H1 (cell line): Measurements from ENCODE around the gene TBX6. TPM values are rescaled to one million over a fixed set of nuclear protein-coding genes. Genes with fewer than 3 reads are reported as not detected.

Experiments
- CTCF ChIA-PET: fragments of 300-600 bp; sonication (Branson Sonifier 250); formaldehyde crosslinking; loops from one replicate; lab custom pipeline; 2021; ENCODE audit not compliant: partially characterized antibody; lab: Charles Lee
- POLR2A ChIA-PET: fragments of 300-600 bp; sonication (Branson Sonifier 250); formaldehyde crosslinking; loops from one replicate; lab custom pipeline; 2021; ENCODE audit warnings: inconsistent platforms; ENCODE audit not compliant: partially characterized antibody; lab: Charles Lee
- DNase-seq, 2 experiments: peaks; one replicate each; pipeline versions ENCODE4 v3.0.0 to v3.0.0-alpha.2; 2010 to 2022; ENCODE audit warnings: low spot score in 2 of 2, low read depth in 1 of 2, mixed read lengths in 1 of 2
- FAIRE-seq: peaks from 2 replicates; lab custom pipeline; 2011; peaks lifted over from hg19 to GRCh38; lab: Jason Lieb, UNC
- H2AFZ ChIP-seq: 2 replicates; pipeline ENCODE4 v1.8.1; 2012; ENCODE audit warnings: low read length, inconsistent platforms
- H2AK5ac ChIP-seq: 2 replicates; pipeline ENCODE4 v1.6.1; 2013; ENCODE audit warnings: low read depth, low read length
- H2BK120ac ChIP-seq: replicated peaks from 2 replicates; pipeline ENCODE3; 2013; ENCODE audit warnings: low read depth, low read length, inconsistent platforms
- H2BK12ac ChIP-seq: 2 replicates; pipeline ENCODE4 v1.6.1; 2013; ENCODE audit warnings: low read depth, low read length
- H2BK15ac ChIP-seq: 2 replicates; pipeline ENCODE4 v1.6.1; 2013; ENCODE audit warnings: low read length
- H2BK20ac ChIP-seq: 2 replicates; pipeline ENCODE4 v1.6.1; 2013; ENCODE audit warnings: low read length
- H2BK5ac ChIP-seq: 2 replicates; pipeline ENCODE4 v1.6.1; 2013; ENCODE audit warnings: low read depth, low read length
- H3K14ac ChIP-seq: 2 replicates; pipeline ENCODE4 v1.6.1; 2013; ENCODE audit warnings: inconsistent platforms; ENCODE audit not compliant: insufficient read length
- H3K18ac ChIP-seq: 2 replicates; pipeline ENCODE4 v1.6.1; 2013; ENCODE audit warnings: low read length; ENCODE audit errors: extremely low read depth
- H3K23ac ChIP-seq: 2 replicates; pipeline ENCODE4 v1.6.1; 2013; ENCODE audit warnings: inconsistent platforms; ENCODE audit not compliant: insufficient read length
- H3K23me2 ChIP-seq: 2 replicates; pipeline ENCODE4 v1.6.1; 2013; ENCODE audit warnings: low read depth, low read length
- H3K27ac ChIP-seq: 2 replicates; pipeline ENCODE4 v1.6.1; 2011; ENCODE audit warnings: low read depth, low read length, inconsistent platforms
- H3K27me3 ChIP-seq, 4 experiments: replicated peaks in 1 of 4; 1 replicate in 1 of 4; 2 replicates in 3 of 4; pipeline versions ENCODE4 v1.6.1 to v1.8.1; 2011 to 2013; ENCODE audit warnings: low read length in 3 of 4, mild to moderate bottlenecking in 3 of 4, inconsistent platforms in 2 of 4, mixed read lengths in 2 of 4, moderate library complexity in 1 of 4; ENCODE audit not compliant: control insufficient read depth in 3 of 4, insufficient read depth in 3 of 4; ENCODE audit errors: extremely low read depth in 1 of 4
- H3K36me3 ChIP-seq, 4 experiments: 2 replicates each; pipeline versions ENCODE4 v1.6.1 to v1.8.1; 2011 to 2013; ENCODE audit warnings: mild to moderate bottlenecking in 4 of 4, low read length in 3 of 4, moderate library complexity in 2 of 4, control low read depth in 1 of 4, inconsistent platforms in 1 of 4; ENCODE audit not compliant: insufficient read depth in 4 of 4, control insufficient read depth in 2 of 4
- H3K4ac ChIP-seq: replicated peaks from 2 replicates; pipeline ENCODE3; 2013; ENCODE audit warnings: low read length, low read depth, mixed read lengths, inconsistent platforms; ENCODE audit not compliant: insufficient read length
- H3K4me1 ChIP-seq, 4 experiments: replicated peaks in 1 of 4; 1 replicate in 1 of 4; 2 replicates in 3 of 4; pipeline versions ENCODE4 v1.6.1 to v1.8.1; 2011 to 2013; ENCODE audit warnings: low read length in 3 of 4, inconsistent platforms in 2 of 4, mixed read lengths in 1 of 4; ENCODE audit not compliant: insufficient read depth in 4 of 4, control insufficient read depth in 3 of 4
- H3K4me2 ChIP-seq, 2 experiments: 2 replicates each; pipeline versions ENCODE4 v1.6.1 to v1.8.1; 2011 to 2013; ENCODE audit warnings: low read depth in 2 of 2, low read length in 2 of 2, control low read depth in 1 of 2, inconsistent platforms in 1 of 2, mild to moderate bottlenecking in 1 of 2; ENCODE audit not compliant: insufficient read depth in 1 of 2
- H3K4me3 ChIP-seq, 4 experiments: fragments of 200-600, 300-600 bp in 1 of 4; sonication (generic), shearing (Covaris generic), sonication (Bioruptor Twin) in 1 of 4; 2 replicates each; pipeline versions ENCODE4 v1.5.1 to v1.8.1; 2011 to 2016; ENCODE audit warnings: low read length in 4 of 4, low read depth in 3 of 4, control low read depth in 2 of 4, inconsistent platforms in 2 of 4, mild to moderate bottlenecking in 2 of 4, mixed read lengths in 1 of 4, moderate library complexity in 1 of 4; ENCODE audit not compliant: insufficient read depth in 2 of 4; ENCODE audit errors: extremely low read depth in 1 of 4
- H3K56ac ChIP-seq: replicated peaks from 2 replicates; pipeline ENCODE3; 2013; ENCODE audit warnings: low read depth, mild to moderate bottlenecking, mixed read lengths, low read length, inconsistent platforms; ENCODE audit not compliant: insufficient read length
- H3K79me1 ChIP-seq: 2 replicates; pipeline ENCODE4 v1.6.1; 2013; ENCODE audit warnings: low read depth, low read length, control low read depth
- H3K79me2 ChIP-seq, 2 experiments: 2 replicates each; pipeline versions ENCODE4 v1.6.1 to v1.8.1; 2012 to 2013; ENCODE audit warnings: low read length in 2 of 2, mild to moderate bottlenecking in 2 of 2, inconsistent platforms in 1 of 2; ENCODE audit not compliant: insufficient read depth in 2 of 2, control insufficient read depth in 1 of 2
- H3K9ac ChIP-seq, 4 experiments: replicated peaks in 1 of 4; 1 replicate in 1 of 4; 2 replicates in 3 of 4; pipeline versions ENCODE4 v1.6.1 to v1.8.1; 2011 to 2013; ENCODE audit warnings: low read depth in 3 of 4, low read length in 3 of 4, control low read depth in 2 of 4, mild to moderate bottlenecking in 2 of 4, moderate library complexity in 2 of 4, inconsistent platforms in 1 of 4; ENCODE audit errors: extremely low read depth in 1 of 4
- H3K9me3 ChIP-seq, 2 experiments: 2 replicates each; pipeline versions ENCODE4 v1.6.1 to v1.8.1; 2012 to 2013; ENCODE audit warnings: mild to moderate bottlenecking in 2 of 2, moderate library complexity in 2 of 2, control low read depth in 1 of 2, inconsistent platforms in 1 of 2, low read depth in 1 of 2, low read length in 1 of 2, mixed read lengths in 1 of 2; ENCODE audit not compliant: insufficient read depth in 2 of 2
- H4K20me1 ChIP-seq, 2 experiments: replicated peaks in 1 of 2; 2 replicates each; pipeline versions ENCODE3 to v1.8.1; 2011 to 2013; ENCODE audit warnings: inconsistent platforms in 2 of 2, low read length in 2 of 2, mild to moderate bottlenecking in 1 of 2; ENCODE audit not compliant: insufficient read depth in 2 of 2, control insufficient read depth in 1 of 2
- H4K5ac ChIP-seq: 2 replicates; pipeline ENCODE4 v1.6.1; 2013; ENCODE audit warnings: low read length, low read depth, mixed read lengths, inconsistent platforms; ENCODE audit not compliant: insufficient read length
- H4K8ac ChIP-seq: 2 replicates; pipeline ENCODE4 v1.8.0; 2013; ENCODE audit warnings: mild to moderate bottlenecking, moderate library complexity, low read length, inconsistent platforms; ENCODE audit not compliant: insufficient read depth; ENCODE audit errors: extremely low read depth
- H4K91ac ChIP-seq: replicated peaks from 2 replicates; pipeline ENCODE3; 2013; ENCODE audit warnings: low read length, mixed read lengths, inconsistent platforms; ENCODE audit not compliant: insufficient read length
- ASH2L ChIP-seq: fragments of 200-600, 300-600 bp; sonication (generic); IDR thresholded peaks from one replicate; pipeline ENCODE4 v1.7.1; 2017; ENCODE audit warnings: low read length
- BRCA1 ChIP-seq: IDR thresholded peaks from 2 replicates; pipeline ENCODE4 v1.6.1; 2012; ENCODE audit warnings: low read depth, low read length, improper control_type of control experiment
- GTF2F1 ChIP-seq: IDR thresholded peaks from 2 replicates; pipeline ENCODE4 v1.6.1; 2012; ENCODE audit warnings: low read depth, low read length, improper control_type of control experiment, borderline replicate concordance
- JUN ChIP-seq: IDR thresholded peaks from 2 replicates; pipeline ENCODE4 v1.6.1; 2011; ENCODE audit warnings: low read depth, mild to moderate bottlenecking, improper control_type of control experiment, low read length
- KDM1A ChIP-seq: fragments of 200-600, 300-600 bp; sonication (generic); IDR thresholded peaks from 2 replicates; pipeline ENCODE4 v1.7.1; 2016; ENCODE audit warnings: mild to moderate bottlenecking, low read length, borderline replicate concordance
- RAD21 ChIP-seq, 2 experiments: IDR thresholded peaks in 1 of 2; conservative IDR thresholded peaks in 1 of 2; 2 replicates each; pipeline ENCODE4 v1.6.1; 2011; ENCODE audit warnings: low read depth in 2 of 2, low read length in 2 of 2, improper control_type of control experiment in 1 of 2, inconsistent platforms in 1 of 2, mild to moderate bottlenecking in 1 of 2, moderate library complexity in 1 of 2
- RBBP5 ChIP-seq: IDR thresholded peaks from 2 replicates; pipeline ENCODE4 v1.7.1; 2012; ENCODE audit warnings: low read depth, mild to moderate bottlenecking, inconsistent platforms, low read length, moderate library complexity, borderline replicate concordance
- SIN3A ChIP-seq, 2 experiments: IDR thresholded peaks in 1 of 2; conservative IDR thresholded peaks in 1 of 2; 2 replicates each; pipeline ENCODE4 v1.6.1; 2011 to 2012; ENCODE audit warnings: low read length in 2 of 2, improper control_type of control experiment in 1 of 2, low read depth in 1 of 2, mild to moderate bottlenecking in 1 of 2
- SUZ12 ChIP-seq: fragments of 200-600 bp; sonication (generic); IDR thresholded peaks from 2 replicates; pipeline ENCODE4 v1.6.1; 2012; ENCODE audit warnings: mild to moderate bottlenecking, inconsistent platforms, low read length, moderate library complexity, mixed read lengths
- TAF1 ChIP-seq: IDR thresholded peaks from 2 replicates; pipeline ENCODE4 v1.6.1; 2011; ENCODE audit warnings: mild to moderate bottlenecking, low read depth, low read length
- WGBS, 2 experiments: shearing (Covaris generic) in 1 of 2; methylation state at CpG; one replicate each; pipeline versions ENCODE4 v1.1.6 to v1.1.7; 2013 to 2015; ENCODE audit warnings: low lambda C conversion rate in 2 of 2, mixed read lengths in 2 of 2, inconsistent platforms in 1 of 2, low coverage in 1 of 2, missing lambda C conversion rate in 1 of 2; ENCODE audit not compliant: insufficient replicate concordance in 2 of 2, insufficient coverage in 1 of 2, insufficient read length in 1 of 2; ENCODE audit errors: extremely low coverage in 1 of 2, missing lambda C conversion rate in 1 of 2; 5-methylcytosine and 5-hydroxymethylcytosine counted together
- polyA plus RNA-seq, 7 experiments: library from polyadenylated mRNA; depleted of rRNA in 3 of 7; stranded (reverse) in 5 of 7; unstranded in 2 of 7; fragments of >200 nt in 5 of 7; fragments of 200-250 nt in 2 of 7; gene quantifications; 1 replicate in 5 of 7; 2 replicates in 1 of 7; 4 replicates in 1 of 7; pipeline versions ENCODE4 v1.2.1 to v1.2.3, GENCODE V29; 2011 to 2013; ENCODE audit warnings: missing spikeins in 2 of 7, mixed read lengths in 2 of 7
- total RNA-seq: library from RNA; stranded (reverse); fragmentation: NEBNext Ultra II Directional; extraction: Animal tissue kit (Norgen Biotek cat#: 25700); gene quantifications from 2 replicates; pipeline ENCODE4 v1.2.1, GENCODE V29; 2021
- TF ChIP-seq, protein P1 (sequence below): IDR thresholded peaks from 2 replicates; pipeline ENCODE4 v1.6.1; 2012; ENCODE audit warnings: inconsistent platforms

The TBX6 gene
- total and polyA plus RNA-seq, 2 of the 8 experiments (the other 6 are each of a cell fraction or from before 2014, with no cell fraction given) = 2.2 to 2.8 TPM

DNA sequence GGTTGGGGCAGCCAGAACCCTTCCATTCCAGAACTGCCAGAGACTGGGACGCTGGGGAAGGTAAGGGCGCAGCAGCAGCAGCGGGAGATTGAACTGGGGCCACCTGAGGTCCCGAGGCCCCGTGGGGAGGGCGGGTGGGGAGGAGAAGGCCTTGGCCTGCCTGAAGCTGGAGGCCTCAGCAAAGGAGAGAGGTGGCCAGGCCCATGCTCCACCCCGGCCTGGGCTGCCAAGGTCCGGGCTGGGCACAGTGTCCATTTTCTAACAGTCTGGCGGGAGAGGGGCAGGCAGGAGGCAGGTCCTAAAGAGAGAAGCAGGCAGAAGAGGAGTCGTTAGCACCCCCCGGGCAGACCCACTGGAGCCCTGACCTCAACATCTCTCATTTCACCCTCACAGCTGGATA is 22.7 kb upstream of the TBX6 start:
- Histone ChIP-seq H3K36me3 (peaks cover 0 to 1% (median 0%) of the 10 kb centered on the region in 4 experiments; a peak in 1 of 8 replicates), H3K23ac (no peak overlapping the region), H3K27ac (no peak overlapping the region), H3K4me1 (peaks cover 0 to 12% (median 6%) of the 10 kb centered on the region in 4 experiments; a peak in 5 of 7 replicates), H2BK12ac (no peak overlapping the region), H3K14ac (no peak overlapping the region), H3K79me2 (no peaks in the 10 kb centered on the region), H3K4ac (no peak overlapping the region), H4K20me1 (peaks cover 2 to 6% of the 10 kb centered on the region in 2 experiments), H2AFZ (no peak overlapping the region), H3K56ac (no peak overlapping the region), H3K9me3 (no peaks in the 10 kb centered on the region), H2BK20ac (no peak overlapping the region), H3K27me3 (no peaks in the 10 kb centered on the region), H3K23me2 (no peaks in the 10 kb centered on the region), H4K5ac (no peak overlapping the region), H3K18ac (no peak overlapping the region), H2BK120ac (no peak overlapping the region), H3K4me3 (no peak overlapping the region), H2BK15ac (no peak overlapping the region), H4K91ac (no peak overlapping the region), H4K8ac (no peak overlapping the region), H3K79me1 (no peaks in the 10 kb centered on the region), H3K4me2 (no peak overlapping the region), H2BK5ac (no peak overlapping the region), H2AK5ac (no peak overlapping the region), H3K9ac (no peak overlapping the region)
- ChIA-PET POLR2A (interaction anchor here (0.7 to 16.3 kb wide), 4 partner anchors 15 to 65 kb away, joined by 4 to 169 read pairs (median 4); partner anchors contain the start of genes TBX6 and YPEL3), CTCF (interaction anchor here (0.6 to 6.7 kb wide), 5 partner anchors 11 to 82 kb away, joined by 3 to 90 read pairs (median 9); partner anchors contain the start of gene TBX6)
- no peak for DNase-seq
- 91% methylated on average over 8 of the region's 11 CpGs; no CpG with 5 or more reads in 1 of the 2 experiments for WGBS, 2 experiments
- TF ChIP-seq SIN3A (conservative IDR thresholded peaks at IDR 0.05 in 1 of 2, IDR thresholded peaks at IDR 0.05 in 1 of 2; ENCODE audit: low read depth in 1 of 2, low read length in 2 of 2) = no peak
- no peak for TF ChIP-seq KDM1A
- no peak for TF ChIP-seq GTF2F1
- TF ChIP-seq, protein P1, sequence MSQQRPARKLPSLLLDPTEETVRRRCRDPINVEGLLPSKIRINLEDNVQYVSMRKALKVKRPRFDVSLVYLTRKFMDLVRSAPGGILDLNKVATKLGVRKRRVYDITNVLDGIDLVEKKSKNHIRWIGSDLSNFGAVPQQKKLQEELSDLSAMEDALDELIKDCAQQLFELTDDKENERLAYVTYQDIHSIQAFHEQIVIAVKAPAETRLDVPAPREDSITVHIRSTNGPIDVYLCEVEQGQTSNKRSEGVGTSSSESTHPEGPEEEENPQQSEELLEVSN = no peak
- no peak for TF ChIP-seq RBBP5
- no peak for TF ChIP-seq SUZ12
- no peak for TF ChIP-seq TAF1
- TF ChIP-seq BRCA1 = no peak
- no peak for TF ChIP-seq RAD21 (IDR thresholded peaks at IDR 0.05 in 1 of 2, conservative IDR thresholded peaks at IDR 0.05 in 1 of 2; ENCODE audit: low read depth in 2 of 2, low read length in 2 of 2)
- TF ChIP-seq ASH2L = no peak
- TF ChIP-seq JUN = no peak
- FAIRE-seq = no peak
